H1 (cell line): ENCODE measurements around the gene RELCH. TPM values are rescaled to one million over a fixed set of nuclear protein-coding genes. Genes with fewer than 3 reads are reported as not detected.

ENCODE experiments used
- CTCF ChIA-PET: fragments of 300-600 bp; sonication (Branson Sonifier 250); formaldehyde crosslinking; loops from one replicate; lab custom pipeline; 2021; ENCODE audit not compliant: partially characterized antibody; lab: Charles Lee
- POLR2A ChIA-PET: fragments of 300-600 bp; sonication (Branson Sonifier 250); formaldehyde crosslinking; loops from one replicate; lab custom pipeline; 2021; ENCODE audit warnings: inconsistent platforms; ENCODE audit not compliant: partially characterized antibody; lab: Charles Lee
- DNase-seq, 2 experiments: peaks; one replicate each; pipeline versions ENCODE4 v3.0.0 to v3.0.0-alpha.2; 2010 to 2022; ENCODE audit warnings: low spot score in 2 of 2, low read depth in 1 of 2, mixed read lengths in 1 of 2
- FAIRE-seq: peaks from 2 replicates; lab custom pipeline; 2011; peaks lifted over from hg19 to GRCh38; lab: Jason Lieb, UNC
- H2AFZ ChIP-seq: 2 replicates; pipeline ENCODE4 v1.8.1; 2012; ENCODE audit warnings: low read length, inconsistent platforms
- H2AK5ac ChIP-seq: 2 replicates; pipeline ENCODE4 v1.6.1; 2013; ENCODE audit warnings: low read depth, low read length
- H2BK120ac ChIP-seq: replicated peaks from 2 replicates; pipeline ENCODE3; 2013; ENCODE audit warnings: low read depth, low read length, inconsistent platforms
- H2BK12ac ChIP-seq: 2 replicates; pipeline ENCODE4 v1.6.1; 2013; ENCODE audit warnings: low read depth, low read length
- H2BK15ac ChIP-seq: 2 replicates; pipeline ENCODE4 v1.6.1; 2013; ENCODE audit warnings: low read length
- H2BK20ac ChIP-seq: 2 replicates; pipeline ENCODE4 v1.6.1; 2013; ENCODE audit warnings: low read length
- H2BK5ac ChIP-seq: 2 replicates; pipeline ENCODE4 v1.6.1; 2013; ENCODE audit warnings: low read depth, low read length
- H3K14ac ChIP-seq: 2 replicates; pipeline ENCODE4 v1.6.1; 2013; ENCODE audit warnings: inconsistent platforms; ENCODE audit not compliant: insufficient read length
- H3K18ac ChIP-seq: 2 replicates; pipeline ENCODE4 v1.6.1; 2013; ENCODE audit warnings: low read length; ENCODE audit errors: extremely low read depth
- H3K23ac ChIP-seq: 2 replicates; pipeline ENCODE4 v1.6.1; 2013; ENCODE audit warnings: inconsistent platforms; ENCODE audit not compliant: insufficient read length
- H3K23me2 ChIP-seq: 2 replicates; pipeline ENCODE4 v1.6.1; 2013; ENCODE audit warnings: low read depth, low read length
- H3K27ac ChIP-seq: 2 replicates; pipeline ENCODE4 v1.6.1; 2011; ENCODE audit warnings: low read depth, low read length, inconsistent platforms
- H3K27me3 ChIP-seq, 4 experiments: replicated peaks in 1 of 4; 1 replicate in 1 of 4; 2 replicates in 3 of 4; pipeline versions ENCODE4 v1.6.1 to v1.8.1; 2011 to 2013; ENCODE audit warnings: low read length in 3 of 4, mild to moderate bottlenecking in 3 of 4, inconsistent platforms in 2 of 4, mixed read lengths in 2 of 4, moderate library complexity in 1 of 4; ENCODE audit not compliant: control insufficient read depth in 3 of 4, insufficient read depth in 3 of 4; ENCODE audit errors: extremely low read depth in 1 of 4
- H3K36me3 ChIP-seq, 4 experiments: 2 replicates each; pipeline versions ENCODE4 v1.6.1 to v1.8.1; 2011 to 2013; ENCODE audit warnings: mild to moderate bottlenecking in 4 of 4, low read length in 3 of 4, moderate library complexity in 2 of 4, control low read depth in 1 of 4, inconsistent platforms in 1 of 4; ENCODE audit not compliant: insufficient read depth in 4 of 4, control insufficient read depth in 2 of 4
- H3K4ac ChIP-seq: replicated peaks from 2 replicates; pipeline ENCODE3; 2013; ENCODE audit warnings: low read length, low read depth, mixed read lengths, inconsistent platforms; ENCODE audit not compliant: insufficient read length
- H3K4me1 ChIP-seq, 4 experiments: replicated peaks in 1 of 4; 1 replicate in 1 of 4; 2 replicates in 3 of 4; pipeline versions ENCODE4 v1.6.1 to v1.8.1; 2011 to 2013; ENCODE audit warnings: low read length in 3 of 4, inconsistent platforms in 2 of 4, mixed read lengths in 1 of 4; ENCODE audit not compliant: insufficient read depth in 4 of 4, control insufficient read depth in 3 of 4
- H3K4me2 ChIP-seq, 2 experiments: 2 replicates each; pipeline versions ENCODE4 v1.6.1 to v1.8.1; 2011 to 2013; ENCODE audit warnings: low read depth in 2 of 2, low read length in 2 of 2, control low read depth in 1 of 2, inconsistent platforms in 1 of 2, mild to moderate bottlenecking in 1 of 2; ENCODE audit not compliant: insufficient read depth in 1 of 2
- H3K4me3 ChIP-seq, 4 experiments: fragments of 200-600, 300-600 bp in 1 of 4; sonication (generic), shearing (Covaris generic), sonication (Bioruptor Twin) in 1 of 4; 2 replicates each; pipeline versions ENCODE4 v1.5.1 to v1.8.1; 2011 to 2016; ENCODE audit warnings: low read length in 4 of 4, low read depth in 3 of 4, control low read depth in 2 of 4, inconsistent platforms in 2 of 4, mild to moderate bottlenecking in 2 of 4, mixed read lengths in 1 of 4, moderate library complexity in 1 of 4; ENCODE audit not compliant: insufficient read depth in 2 of 4; ENCODE audit errors: extremely low read depth in 1 of 4
- H3K56ac ChIP-seq: replicated peaks from 2 replicates; pipeline ENCODE3; 2013; ENCODE audit warnings: low read depth, mild to moderate bottlenecking, mixed read lengths, low read length, inconsistent platforms; ENCODE audit not compliant: insufficient read length
- H3K79me1 ChIP-seq: 2 replicates; pipeline ENCODE4 v1.6.1; 2013; ENCODE audit warnings: low read depth, low read length, control low read depth
- H3K79me2 ChIP-seq, 2 experiments: 2 replicates each; pipeline versions ENCODE4 v1.6.1 to v1.8.1; 2012 to 2013; ENCODE audit warnings: low read length in 2 of 2, mild to moderate bottlenecking in 2 of 2, inconsistent platforms in 1 of 2; ENCODE audit not compliant: insufficient read depth in 2 of 2, control insufficient read depth in 1 of 2
- H3K9ac ChIP-seq, 4 experiments: replicated peaks in 1 of 4; 1 replicate in 1 of 4; 2 replicates in 3 of 4; pipeline versions ENCODE4 v1.6.1 to v1.8.1; 2011 to 2013; ENCODE audit warnings: low read depth in 3 of 4, low read length in 3 of 4, control low read depth in 2 of 4, mild to moderate bottlenecking in 2 of 4, moderate library complexity in 2 of 4, inconsistent platforms in 1 of 4; ENCODE audit errors: extremely low read depth in 1 of 4
- H3K9me3 ChIP-seq, 2 experiments: 2 replicates each; pipeline versions ENCODE4 v1.6.1 to v1.8.1; 2012 to 2013; ENCODE audit warnings: mild to moderate bottlenecking in 2 of 2, moderate library complexity in 2 of 2, control low read depth in 1 of 2, inconsistent platforms in 1 of 2, low read depth in 1 of 2, low read length in 1 of 2, mixed read lengths in 1 of 2; ENCODE audit not compliant: insufficient read depth in 2 of 2
- H4K20me1 ChIP-seq, 2 experiments: replicated peaks in 1 of 2; 2 replicates each; pipeline versions ENCODE3 to v1.8.1; 2011 to 2013; ENCODE audit warnings: inconsistent platforms in 2 of 2, low read length in 2 of 2, mild to moderate bottlenecking in 1 of 2; ENCODE audit not compliant: insufficient read depth in 2 of 2, control insufficient read depth in 1 of 2
- H4K5ac ChIP-seq: 2 replicates; pipeline ENCODE4 v1.6.1; 2013; ENCODE audit warnings: low read length, low read depth, mixed read lengths, inconsistent platforms; ENCODE audit not compliant: insufficient read length
- H4K8ac ChIP-seq: 2 replicates; pipeline ENCODE4 v1.8.0; 2013; ENCODE audit warnings: mild to moderate bottlenecking, moderate library complexity, low read length, inconsistent platforms; ENCODE audit not compliant: insufficient read depth; ENCODE audit errors: extremely low read depth
- H4K91ac ChIP-seq: replicated peaks from 2 replicates; pipeline ENCODE3; 2013; ENCODE audit warnings: low read length, mixed read lengths, inconsistent platforms; ENCODE audit not compliant: insufficient read length
- ASH2L ChIP-seq: fragments of 200-600, 300-600 bp; sonication (generic); IDR thresholded peaks from one replicate; pipeline ENCODE4 v1.7.1; 2017; ENCODE audit warnings: low read length
- BACH1 ChIP-seq: IDR thresholded peaks from 2 replicates; pipeline ENCODE4 v1.6.1; 2012; ENCODE audit warnings: low read length, improper control_type of control experiment
- CBX8 ChIP-seq: fragments of 300-800, 300-1000 bp; sonication (generic); IDR thresholded peaks from 2 replicates; pipeline ENCODE4 v1.7.1; 2016; ENCODE audit warnings: low read depth, low read length, borderline replicate concordance
- FOSL1 ChIP-seq: IDR thresholded peaks from 2 replicates; pipeline ENCODE4 v1.6.1; 2011; ENCODE audit warnings: mild to moderate bottlenecking, low read depth, low read length, moderate library complexity; ENCODE audit not compliant: insufficient read depth
- HDAC2 ChIP-seq, 2 experiments: fragments of 300-600 bp in 1 of 2; sonication (generic) in 1 of 2; IDR thresholded peaks; 2 replicates each; pipeline ENCODE4 v1.6.1; 2011 to 2012; ENCODE audit warnings: low read depth in 2 of 2, low read length in 2 of 2, mild to moderate bottlenecking in 2 of 2, moderate library complexity in 2 of 2, borderline replicate concordance in 1 of 2, inconsistent platforms in 1 of 2
- KDM5A ChIP-seq: fragments of 200-600 bp; IDR thresholded peaks from 2 replicates; pipeline ENCODE4 v1.7.1; 2012; ENCODE audit warnings: mild to moderate bottlenecking, low read length, inconsistent platforms, mixed read lengths
- NRF1 ChIP-seq: IDR thresholded peaks from 2 replicates; pipeline ENCODE4 v1.6.1; 2011; ENCODE audit warnings: mild to moderate bottlenecking, low read depth, low read length, improper control_type of control experiment
- POLR2AphosphoS5 ChIP-seq: IDR thresholded peaks from 2 replicates; pipeline ENCODE4 v1.6.1; 2011; ENCODE audit warnings: low read depth, low read length
- SIX5 ChIP-seq: IDR thresholded peaks from 2 replicates; pipeline ENCODE4 v1.6.1; 2011; ENCODE audit warnings: mild to moderate bottlenecking, low read depth, low read length
- SP2 ChIP-seq: IDR thresholded peaks from 2 replicates; pipeline ENCODE4 v1.6.1; 2012; ENCODE audit warnings: mild to moderate bottlenecking, low read length, inconsistent platforms
- TEAD4 ChIP-seq: IDR thresholded peaks from 2 replicates; pipeline ENCODE4 v1.6.1; 2012; ENCODE audit warnings: low read depth, low read length, inconsistent platforms, mixed read lengths
- ZNF274 ChIP-seq: IDR thresholded peaks from 2 replicates; pipeline ENCODE4 v1.7.0; 2012; ENCODE audit warnings: low read length, borderline replicate concordance; ENCODE audit errors: extremely low read depth
- polyA plus RNA-seq, 7 experiments: library from polyadenylated mRNA; depleted of rRNA in 3 of 7; stranded (reverse) in 5 of 7; unstranded in 2 of 7; fragments of >200 nt in 5 of 7; fragments of 200-250 nt in 2 of 7; gene quantifications; 1 replicate in 5 of 7; 2 replicates in 1 of 7; 4 replicates in 1 of 7; pipeline versions ENCODE4 v1.2.1 to v1.2.3, GENCODE V29; 2011 to 2013; ENCODE audit warnings: missing spikeins in 2 of 7, mixed read lengths in 2 of 7
- total RNA-seq: library from RNA; stranded (reverse); fragmentation: NEBNext Ultra II Directional; extraction: Animal tissue kit (Norgen Biotek cat#: 25700); gene quantifications from 2 replicates; pipeline ENCODE4 v1.2.1, GENCODE V29; 2021

Gene RELCH
- total and polyA plus RNA-seq, 2 of the 8 experiments (the other 6 are each of a cell fraction or from before 2014, with no cell fraction given), result 7.3 to 26.9 TPM

DNA sequence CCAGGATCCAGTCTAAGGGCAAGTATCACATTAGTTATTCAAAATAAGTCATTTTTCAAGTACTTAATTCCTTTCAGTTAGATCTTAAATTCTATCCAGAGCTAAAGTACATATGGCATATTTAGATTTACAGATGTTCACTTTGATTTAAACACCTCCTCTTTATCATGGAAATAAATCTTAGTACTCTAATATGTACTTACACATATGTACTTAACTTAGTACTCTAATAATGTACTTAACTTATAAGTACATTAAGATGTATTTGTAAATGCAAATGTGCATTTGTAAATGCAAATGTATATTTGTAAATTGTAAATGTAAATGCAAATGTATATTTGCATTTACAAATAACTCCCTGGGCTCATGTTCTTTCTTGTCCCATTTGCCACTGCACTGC lies 14.8 kb upstream of the RELCH start:
- H3K79me1 ChIP-seq, result no peaks in the 10 kb centered on the region
- H3K14ac ChIP-seq, result no peak overlapping the region
- CTCF ChIA-PET, result no interaction called here
- H3K4me1 ChIP-seq, result no peaks in the 10 kb centered on the region
- no peak for DNase-seq
- H3K4me2 ChIP-seq, result no peak overlapping the region
- no peak overlapping the region for H2BK20ac ChIP-seq
- no peak overlapping the region for H3K27ac ChIP-seq
- H4K91ac ChIP-seq, result no peak overlapping the region
- H3K9ac ChIP-seq, result no peak overlapping the region
- H3K18ac ChIP-seq, result no peak overlapping the region
- no peak overlapping the region for H2BK120ac ChIP-seq
- no peaks in the 10 kb centered on the region for H3K36me3 ChIP-seq
- no peak for FAIRE-seq
- no peak overlapping the region for H2BK5ac ChIP-seq
- no peak overlapping the region for H4K8ac ChIP-seq
- H2AFZ ChIP-seq, result no peak overlapping the region
- H3K4me3 ChIP-seq, result no peak overlapping the region
- no peak overlapping the region for H3K23ac ChIP-seq
- no peaks in the 10 kb centered on the region for H3K9me3 ChIP-seq
- TF ChIP-seq TEAD4 (no peak), ASH2L (no peak), CBX8 (no peak), SP2 (no peak), POLR2AphosphoS5 (no peak), BACH1 (no peak), SIX5 (no peak), KDM5A (no peak), HDAC2 (IDR thresholded peaks at IDR 0.05; ENCODE audit: borderline replicate concordance in 1 of 2, low read depth in 2 of 2, low read length in 2 of 2) (no peak), NRF1 (no peak), FOSL1 (no peak), ZNF274 (no peak)
- TF ChIP-seq, all 59 proteins: peak for 0
- H2BK15ac ChIP-seq, result no peak overlapping the region
- POLR2A ChIA-PET, result no interaction called here
- no peaks in the 10 kb centered on the region for H3K23me2 ChIP-seq
- peaks cover 0 to 1% (median 0%) of the 10 kb centered on the region in 4 experiments; a peak in 2 of 7 replicates for H3K27me3 ChIP-seq
- no peak overlapping the region for H2BK12ac ChIP-seq
- H3K56ac ChIP-seq, result no peak overlapping the region
- no peak overlapping the region for H3K4ac ChIP-seq
- H2AK5ac ChIP-seq, result no peak overlapping the region
- H4K5ac ChIP-seq, result no peak overlapping the region
- peaks cover 1 to 4% of the 10 kb centered on the region in 2 experiments for H4K20me1 ChIP-seq
- no peaks in the 10 kb centered on the region for H3K79me2 ChIP-seq
